Vagina (tissue), 2 donors: ENCODE data around the gene MTCL1.

Source experiments
- POLR2A ChIP-seq, 2 donors: fragments of 450-650 bp; IDR thresholded peaks; one replicate each; pipeline ENCODE4 v1.6.1; 2017; ENCODE audit warnings: antibody characterized with exemption in 2 of 2, mild to moderate bottlenecking in 2 of 2, moderate library complexity in 2 of 2
- TF ChIP-seq, protein P1 (sequence below), 3 experiments: fragments of 450-650 bp in 2 of 3; fragments of 200-600 bp in 1 of 3; sonication (generic) in 1 of 3; IDR thresholded peaks; one replicate each; pipeline ENCODE4 v1.5.1; 2017 to 2019; ENCODE audit warnings: antibody characterized with exemption in 3 of 3, mild to moderate bottlenecking in 2 of 3, moderate library complexity in 2 of 3

DNA sequence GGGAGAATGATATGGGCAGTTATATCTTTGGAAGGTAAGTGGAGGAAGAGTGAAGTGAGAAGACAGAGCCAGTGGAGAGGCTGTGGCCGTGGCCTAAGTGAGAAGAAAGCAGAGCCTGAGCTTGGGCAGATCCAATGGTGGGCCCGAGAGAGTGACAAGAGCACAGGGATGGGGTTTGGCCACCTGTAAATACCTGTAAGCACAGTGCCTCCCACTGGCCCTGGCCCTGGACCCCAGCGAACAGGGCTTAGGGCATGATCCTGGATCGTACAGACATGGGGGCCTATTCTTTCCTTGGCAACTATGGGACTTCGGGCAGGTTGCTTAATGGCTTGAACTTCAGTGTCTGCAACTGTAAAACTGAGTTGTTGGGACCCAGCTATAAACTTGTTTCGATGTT lies 44.1 kb downstream of the MTCL1 start:
- TF ChIP-seq POLR2A (IDR thresholded peaks at IDR 0.05) = no peak
- TF ChIP-seq, protein P1, sequence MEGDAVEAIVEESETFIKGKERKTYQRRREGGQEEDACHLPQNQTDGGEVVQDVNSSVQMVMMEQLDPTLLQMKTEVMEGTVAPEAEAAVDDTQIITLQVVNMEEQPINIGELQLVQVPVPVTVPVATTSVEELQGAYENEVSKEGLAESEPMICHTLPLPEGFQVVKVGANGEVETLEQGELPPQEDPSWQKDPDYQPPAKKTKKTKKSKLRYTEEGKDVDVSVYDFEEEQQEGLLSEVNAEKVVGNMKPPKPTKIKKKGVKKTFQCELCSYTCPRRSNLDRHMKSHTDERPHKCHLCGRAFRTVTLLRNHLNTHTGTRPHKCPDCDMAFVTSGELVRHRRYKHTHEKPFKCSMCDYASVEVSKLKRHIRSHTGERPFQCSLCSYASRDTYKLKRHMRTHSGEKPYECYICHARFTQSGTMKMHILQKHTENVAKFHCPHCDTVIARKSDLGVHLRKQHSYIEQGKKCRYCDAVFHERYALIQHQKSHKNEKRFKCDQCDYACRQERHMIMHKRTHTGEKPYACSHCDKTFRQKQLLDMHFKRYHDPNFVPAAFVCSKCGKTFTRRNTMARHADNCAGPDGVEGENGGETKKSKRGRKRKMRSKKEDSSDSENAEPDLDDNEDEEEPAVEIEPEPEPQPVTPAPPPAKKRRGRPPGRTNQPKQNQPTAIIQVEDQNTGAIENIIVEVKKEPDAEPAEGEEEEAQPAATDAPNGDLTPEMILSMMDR (IDR thresholded peaks at IDR 0.05) = no peak
